Spleen (tissue), 11 donors: ENCODE data around the gene MAP7D2. TPM values are rescaled to one million over a fixed set of nuclear protein-coding genes. Genes with fewer than 3 reads are reported as not detected.

Experiments used
- DNase-seq: peaks from one replicate; pipeline ENCODE4 v3.0.0-alpha.2; 2020
- H3K27ac ChIP-seq, 8 donors: fragments of 200-600 bp; sonication (generic) in 7 of 8; 1 replicate in 4 of 8; 2 replicates in 4 of 8; pipeline versions ENCODE4 v1.5.0 to v1.8.0; 2016 to 2021; ENCODE audit warnings: inconsistent platforms in 4 of 8, mild to moderate bottlenecking in 4 of 8, moderate library complexity in 1 of 8
- H3K27me3 ChIP-seq, 7 donors: fragments of 200-600 bp; sonication (generic) in 6 of 7; replicated peaks in 1 of 7; 1 replicate in 4 of 7; 2 replicates in 3 of 7; pipeline versions ENCODE4 v1.5.0 to v1.8.0; 2016 to 2021; ENCODE audit warnings: inconsistent platforms in 3 of 7, mild to moderate bottlenecking in 1 of 7
- H3K36me3 ChIP-seq, 6 donors: fragments of 200-600 bp; sonication (generic) in 5 of 6; 1 replicate in 4 of 6; 2 replicates in 2 of 6; pipeline versions ENCODE4 v1.5.0 to v1.8.0; 2016 to 2021; ENCODE audit warnings: inconsistent platforms in 2 of 6
- H3K4me1 ChIP-seq, 6 donors: fragments of 200-600 bp; sonication (generic) in 5 of 6; 1 replicate in 3 of 6; 2 replicates in 3 of 6; pipeline versions ENCODE4 v1.5.0 to v1.8.0; 2016 to 2021; ENCODE audit warnings: inconsistent platforms in 3 of 6
- H3K4me3 ChIP-seq, 8 donors: fragments of 200-600 bp; sonication (generic) in 7 of 8; 1 replicate in 4 of 8; 2 replicates in 4 of 8; pipeline versions ENCODE4 v1.5.0 to v1.8.0; 2016 to 2021; ENCODE audit warnings: inconsistent platforms in 4 of 8, mild to moderate bottlenecking in 4 of 8, moderate library complexity in 2 of 8
- H3K9me3 ChIP-seq, 8 donors: fragments of 200-600 bp; sonication (generic) in 7 of 8; 1 replicate in 4 of 8; 2 replicates in 4 of 8; pipeline versions ENCODE4 v1.5.0 to v1.8.0; 2016 to 2021; ENCODE audit warnings: inconsistent platforms in 4 of 8
- POLR2A ChIP-seq, 3 donors: fragments of 450-650 bp; IDR thresholded peaks; one replicate each; pipeline ENCODE4 v1.5.1; 2017; ENCODE audit warnings: antibody characterized with exemption in 3 of 3, mild to moderate bottlenecking in 1 of 3
- POLR2AphosphoS5 ChIP-seq, 3 donors: sonication (generic); formaldehyde crosslinking; IDR thresholded peaks; one replicate each; pipeline ENCODE4 v1.5.1; 2017; ENCODE audit warnings: antibody characterized with exemption in 3 of 3
- WGBS, 5 donors: extraction: QIAGEN DNeasy Blood & Tissue Kit in 3 of 5; methylation state at CpG; one replicate each; pipeline versions ENCODE4 v1.1.5 to v1.1.7; 2013 to 2018; 5-methylcytosine and 5-hydroxymethylcytosine counted together
- intact Hi-C: fragments of 100-400 bp; cut with DNase I; formaldehyde crosslinking; loops from one replicate; pipeline ENCODE4 v1.15.0; 2023; ENCODE audit warnings: low total_unique reads
- polyA plus RNA-seq, 3 donors: library from polyadenylated mRNA; stranded (reverse); fragments of 200-250 nt; gene quantifications; one replicate each; pipeline ENCODE4 v1.2.1, GENCODE V29; 2013
- total RNA-seq, 7 donors: library from RNA; depleted of rRNA in 3 of 7; stranded (reverse); fragments of >200 nt in 3 of 7; fragmentation: NEBNext Ultra II Directional in 4 of 7; extraction: Animal tissue kit (Norgen Biotek cat#: 25700) in 4 of 7; gene quantifications; one replicate each; pipeline versions ENCODE4 v1.1.0 to v1.2.1, GENCODE V29; 2016 to 2021
- TF ChIP-seq, protein P1 (sequence below), 11 experiments: fragments of 200-600 bp in 7 of 11; fragments of 450-650 bp in 4 of 11; sonication (generic) in 4 of 11; IDR thresholded peaks in 8 of 11; conservative IDR thresholded peaks in 3 of 11; 1 replicate in 7 of 11; 2 replicates in 4 of 11; pipeline versions ENCODE4 v1.4.0 to v1.8.0; 2016 to 2021; ENCODE audit warnings: antibody characterized with exemption in 11 of 11, inconsistent platforms in 4 of 11, mild to moderate bottlenecking in 1 of 11
- donor health status: healthy with polysubstance abuse.
- donor health status: DM: no; HTN: no; CAD: no; lungs with moderate emphysema.
- donor health status: DM: no; HTN: no; CAD: no.
- donor health status: Bipolar disorder and iron deficiency.
- donor health status: healthy.
- donor health status: DM: no; HTN: no; CAD: no.
- donor health status: DM: yes; HTN: yes; CAD: no.

MAP7D2 gene
- total and polyA plus RNA-seq, 10 donors = 0.02 to 0.67 (median 0.47) TPM; not detected in 3

- H3K4me3 ChIP-seq = no peak overlapping the region
- no peak for TF ChIP-seq POLR2A (IDR thresholded peaks at IDR 0.05)
- TF ChIP-seq POLR2AphosphoS5 (IDR thresholded peaks at IDR 0.05) = no peak
- TF ChIP-seq, protein P1, sequence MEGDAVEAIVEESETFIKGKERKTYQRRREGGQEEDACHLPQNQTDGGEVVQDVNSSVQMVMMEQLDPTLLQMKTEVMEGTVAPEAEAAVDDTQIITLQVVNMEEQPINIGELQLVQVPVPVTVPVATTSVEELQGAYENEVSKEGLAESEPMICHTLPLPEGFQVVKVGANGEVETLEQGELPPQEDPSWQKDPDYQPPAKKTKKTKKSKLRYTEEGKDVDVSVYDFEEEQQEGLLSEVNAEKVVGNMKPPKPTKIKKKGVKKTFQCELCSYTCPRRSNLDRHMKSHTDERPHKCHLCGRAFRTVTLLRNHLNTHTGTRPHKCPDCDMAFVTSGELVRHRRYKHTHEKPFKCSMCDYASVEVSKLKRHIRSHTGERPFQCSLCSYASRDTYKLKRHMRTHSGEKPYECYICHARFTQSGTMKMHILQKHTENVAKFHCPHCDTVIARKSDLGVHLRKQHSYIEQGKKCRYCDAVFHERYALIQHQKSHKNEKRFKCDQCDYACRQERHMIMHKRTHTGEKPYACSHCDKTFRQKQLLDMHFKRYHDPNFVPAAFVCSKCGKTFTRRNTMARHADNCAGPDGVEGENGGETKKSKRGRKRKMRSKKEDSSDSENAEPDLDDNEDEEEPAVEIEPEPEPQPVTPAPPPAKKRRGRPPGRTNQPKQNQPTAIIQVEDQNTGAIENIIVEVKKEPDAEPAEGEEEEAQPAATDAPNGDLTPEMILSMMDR (IDR thresholded peaks at IDR 0.05 in 8 of 11, conservative IDR thresholded peaks at IDR 0.05 in 3 of 11) = no peak
- H3K36me3 ChIP-seq = no peaks in the 10 kb centered on the region
- H3K4me1 ChIP-seq = peaks cover 0 to 9% (median 2%) of the 10 kb centered on the region in 6 donors
- intact Hi-C loops = no loop called here
- no peak for DNase-seq
- WGBS, 5 donors = 80 to 92% (median 87%) methylated on average over 4 of the region's 4 CpGs
- H3K27ac ChIP-seq = no peak overlapping the region
- H3K9me3 ChIP-seq = no peaks in the 10 kb centered on the region
- peaks cover 0 to 8% (median 0%) of the 10 kb centered on the region in 7 donors for H3K27me3 ChIP-seq
These were observed 59.2 kb downstream of the MAP7D2 start for GRCh38 chrX:20057479-20057878.

DNA sequence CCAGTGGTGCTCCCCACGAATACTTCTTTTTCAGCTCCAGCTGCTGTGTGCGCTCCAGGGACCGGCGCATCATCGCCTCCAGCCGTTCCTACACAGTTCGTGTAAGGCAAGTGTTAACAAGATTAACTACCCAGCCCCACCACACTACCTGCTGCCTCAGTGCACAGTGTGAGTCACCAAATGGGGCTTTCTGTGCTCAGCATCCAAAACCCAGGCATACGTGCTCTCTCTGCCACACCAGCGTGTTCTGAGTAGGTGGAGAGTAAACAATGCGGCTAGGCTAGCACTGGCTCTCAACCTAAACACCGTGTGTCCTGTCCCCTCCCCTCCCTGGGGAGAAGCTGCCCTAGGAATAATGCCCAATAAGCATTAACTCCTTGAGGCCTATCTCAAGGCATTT is 60.0 kb downstream of the MAP7D2 start:
- H3K27ac ChIP-seq = no peak overlapping the region
- H3K27me3 ChIP-seq = peaks cover 0 to 8% (median 0%) of the 10 kb centered on the region in 7 donors
- H3K4me1 ChIP-seq = peaks cover 0 to 8% (median 2%) of the 10 kb centered on the region in 6 donors
- intact Hi-C loops = no loop called here
- H3K36me3 ChIP-seq = no peaks in the 10 kb centered on the region
- no peaks in the 10 kb centered on the region for H3K9me3 ChIP-seq
- 78 to 84% (median 81%) methylated on average over 11 of the region's 11 CpGs for WGBS, 5 donors
- no peak for DNase-seq
- no peak overlapping the region for H3K4me3 ChIP-seq
- TF ChIP-seq POLR2AphosphoS5 (IDR thresholded peaks at IDR 0.05) (no peak), POLR2A (IDR thresholded peaks at IDR 0.05) (no peak)

GRCh38 chrX:20053537-20053936 is 63.2 kb downstream of the MAP7D2 start:
- Histone ChIP-seq H3K27me3 (peaks cover 0 to 8% (median 0%) of the 10 kb centered on the region in 7 donors), H3K4me3 (no peak overlapping the region), H3K27ac (no peak overlapping the region), H3K36me3 (no peaks in the 10 kb centered on the region), H3K9me3 (no peaks in the 10 kb centered on the region), H3K4me1 (no peaks in the 10 kb centered on the region)
- no peak for DNase-seq
- intact Hi-C loops = no loop called here
- TF ChIP-seq POLR2AphosphoS5 (IDR thresholded peaks at IDR 0.05) = no peak
- TF ChIP-seq, protein P1 (IDR thresholded peaks at IDR 0.05 in 8 of 11, conservative IDR thresholded peaks at IDR 0.05 in 3 of 11) = no peak
- WGBS, 5 donors = 87 to 97% (median 91%) methylated on average over 5 to 8 of the region's 8 CpGs

DNA sequence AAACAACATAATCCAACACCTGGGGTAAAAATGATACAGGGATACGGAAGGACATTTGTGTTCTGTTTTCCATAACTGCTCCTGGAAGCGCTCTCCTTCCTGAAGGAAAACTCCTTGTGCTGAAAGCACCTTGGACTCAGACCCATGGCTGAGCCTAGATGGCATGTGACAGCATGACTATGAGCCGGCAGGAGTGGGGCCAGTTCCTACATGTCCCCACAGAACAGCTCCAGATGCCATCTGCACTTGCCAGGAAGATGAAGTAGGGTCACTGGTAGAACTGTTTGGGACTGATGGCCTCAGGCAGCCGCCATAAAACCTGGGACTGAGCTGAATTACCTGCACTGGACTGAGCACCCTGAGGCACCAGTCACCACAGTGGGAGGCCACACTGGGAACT is 69.8 kb downstream of the MAP7D2 start:
- TF ChIP-seq, protein P1 (IDR thresholded peaks at IDR 0.05 in 8 of 11, conservative IDR thresholded peaks at IDR 0.05 in 3 of 11) = no peak
- TF ChIP-seq POLR2A (IDR thresholded peaks at IDR 0.05) = no peak
- TF ChIP-seq POLR2AphosphoS5 (IDR thresholded peaks at IDR 0.05) = no peak
- H3K27ac ChIP-seq = no peak overlapping the region
- no peaks in the 10 kb centered on the region for H3K27me3 ChIP-seq
- no peaks in the 10 kb centered on the region for H3K36me3 ChIP-seq
- H3K4me1 ChIP-seq = no peaks in the 10 kb centered on the region
- 78 to 100% (median 94%) methylated on average over 4 of the region's 4 CpGs for WGBS, 5 donors
- H3K9me3 ChIP-seq = no peaks in the 10 kb centered on the region
- intact Hi-C loops = no loop called here
- H3K4me3 ChIP-seq = no peak overlapping the region
- DNase-seq = no peak

DNA sequence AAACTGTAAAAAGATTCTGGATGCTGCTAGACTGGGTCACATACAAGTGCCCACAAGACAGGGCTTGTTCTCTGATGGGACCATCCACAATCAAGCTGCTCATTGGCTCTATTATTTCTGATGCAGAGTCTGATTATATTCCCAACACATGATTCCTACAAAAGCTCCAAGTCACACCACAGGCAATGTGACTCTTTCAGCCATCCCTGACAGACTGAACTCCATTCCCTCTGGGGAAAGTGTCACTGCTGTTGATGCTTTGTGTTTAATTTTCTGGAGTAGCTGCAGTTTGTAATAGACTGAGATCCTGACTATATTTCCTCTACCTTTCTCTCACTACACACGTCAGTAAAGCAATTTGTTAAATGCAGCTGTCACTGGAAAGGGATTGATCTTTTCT is 70.5 kb downstream of the MAP7D2 start:
- DNase-seq = no peak
- TF ChIP-seq POLR2A (IDR thresholded peaks at IDR 0.05) (no peak), POLR2AphosphoS5 (IDR thresholded peaks at IDR 0.05) (no peak)
- TF ChIP-seq, protein P1 (IDR thresholded peaks at IDR 0.05 in 8 of 11, conservative IDR thresholded peaks at IDR 0.05 in 3 of 11) = no peak
- intact Hi-C loops = no loop called here
- Histone ChIP-seq H3K9me3 (no peaks in the 10 kb centered on the region), H3K27me3 (no peaks in the 10 kb centered on the region), H3K4me1 (no peaks in the 10 kb centered on the region), H3K4me3 (no peak overlapping the region), H3K27ac (no peak overlapping the region), H3K36me3 (no peaks in the 10 kb centered on the region)
- 67 to 89% (median 72%) methylated on average over 1 of the region's 1 CpG for WGBS, 5 donors
